CD4-positive, alpha-beta T cell treated with Interleukin-1 beta for 1 hour (primary cell): ENCODE measurements around the gene GSX2.

Experiments
- DNase-seq, 2 donors: peaks; one replicate each; pipeline ENCODE4 v3.0.0-alpha.2; 2020 to 2022

GSX2 gene

GRCh38 chr4:54082168-54082567, 17.8 kb upstream of the GSX2 start:
- DNase-seq = no peak

- no peak for DNase-seq
Measured at GRCh38 chr4:54085284-54085683, 14.7 kb upstream of the GSX2 start.

- no peak for DNase-seq
Measured at GRCh38 chr4:54089875-54090274, 10.1 kb upstream of the GSX2 start.

- DNase-seq = no peak
Measured at GRCh38 chr4:54090404-54090803, 9.6 kb upstream of the GSX2 start.

GRCh38 chr4:54090804-54091623, 8.9 kb upstream of the GSX2 start:
- peak; percentile 27 to 35 for DNase-seq

GRCh38 chr4:54091637-54092404, 8.1 kb upstream of the GSX2 start:
- DNase-seq = peak; percentile 84 to 88

- DNase-seq = no peak
Measured at GRCh38 chr4:54092405-54093323, 7.3 kb upstream of the GSX2 start.

- peak in 1 of 2 donors; percentile 7 for DNase-seq
Measured at GRCh38 chr4:54093324-54094240, 6.4 kb upstream of the GSX2 start.

GRCh38 chr4:54094451-54094850, 5.5 kb upstream of the GSX2 start:
- no peak for DNase-seq

- no peak for DNase-seq
Measured at GRCh38 chr4:54095110-54095825, 4.7 kb upstream of the GSX2 start.

GRCh38 chr4:54096295-54096962, 3.5 kb upstream of the GSX2 start:
- DNase-seq = no peak

- DNase-seq = no peak
Measured at GRCh38 chr4:54097152-54097551, 2.8 kb upstream of the GSX2 start.

- no peak for DNase-seq
Measured at GRCh38 chr4:54098375-54098774, 1.6 kb upstream of the GSX2 start.

GRCh38 chr4:54099287-54099747, 646 bp upstream of the GSX2 start:
- DNase-seq = no peak

- no peak for DNase-seq
Measured at GRCh38 chr4:54100595-54101189, 729 bp downstream of the GSX2 start.

- DNase-seq = no peak
Measured at GRCh38 chr4:54101190-54102041, 1.5 kb downstream of the GSX2 start.

GRCh38 chr4:54102531-54103106, 2.7 kb downstream of the GSX2 start:
- DNase-seq = no peak

GRCh38 chr4:54103190-54103574, 3.2 kb downstream of the GSX2 start:
- DNase-seq = no peak

- no peak for DNase-seq
Measured at GRCh38 chr4:54104907-54105306, 4.9 kb downstream of the GSX2 start.
